Mesenchymal stem cell (in vitro differentiated cells and primary cell): ENCODE data around the gene CHST3.

ENCODE experiments used
- DNase-seq: peaks from one replicate; pipeline ENCODE4 v3.0.0-alpha.2; 2013
- H2AFZ ChIP-seq: one replicate; pipeline ENCODE4 v1.6.1; 2013; ENCODE audit warnings: low read depth, mild to moderate bottlenecking, control low read depth, inconsistent platforms, low read length, moderate library complexity
- H2AK5ac ChIP-seq: 2 replicates; pipeline ENCODE4 v1.6.1; 2013; ENCODE audit warnings: low read length, moderate library complexity, mild to moderate bottlenecking, inconsistent platforms; ENCODE audit not compliant: severe bottlenecking
- H2BK120ac ChIP-seq: one replicate; pipeline ENCODE4 v1.6.1; 2013; ENCODE audit warnings: low read depth, mild to moderate bottlenecking, inconsistent platforms, low read length, moderate library complexity
- H2BK12ac ChIP-seq, 2 experiments: one replicate each; pipeline ENCODE4 v1.6.1; 2013; ENCODE audit warnings: inconsistent platforms in 2 of 2, low read length in 2 of 2, mild to moderate bottlenecking in 2 of 2, moderate library complexity in 2 of 2, control low read depth in 1 of 2
- H2BK15ac ChIP-seq: one replicate; pipeline ENCODE4 v1.6.1; 2013; ENCODE audit warnings: mild to moderate bottlenecking, low read depth, inconsistent platforms; ENCODE audit not compliant: poor library complexity, severe bottlenecking
- H2BK5ac ChIP-seq: 2 replicates; pipeline ENCODE4 v1.6.1; 2013; ENCODE audit warnings: low read depth, mild to moderate bottlenecking, low read length, control low read depth, inconsistent platforms; ENCODE audit not compliant: poor library complexity, severe bottlenecking
- H3K14ac ChIP-seq, 2 experiments: one replicate each; pipeline ENCODE4 v1.6.1; 2013; ENCODE audit warnings: inconsistent platforms in 2 of 2, low read length in 2 of 2, control low read depth in 1 of 2, mild to moderate bottlenecking in 1 of 2, moderate library complexity in 1 of 2
- H3K18ac ChIP-seq, 2 experiments: one replicate each; pipeline ENCODE4 v1.6.1; 2013; ENCODE audit warnings: inconsistent platforms in 2 of 2, low read length in 2 of 2, control low read depth in 1 of 2, low read depth in 1 of 2, mild to moderate bottlenecking in 1 of 2
- H3K23ac ChIP-seq, 2 experiments: one replicate each; pipeline ENCODE4 v1.6.1; 2013; ENCODE audit warnings: inconsistent platforms in 2 of 2, low read length in 2 of 2, mild to moderate bottlenecking in 2 of 2, moderate library complexity in 2 of 2, control low read depth in 1 of 2
- H3K27ac ChIP-seq: 2 replicates; pipeline ENCODE4 v1.5.1; 2013; ENCODE audit warnings: mild to moderate bottlenecking, moderate library complexity, low read length, control low read depth, inconsistent platforms; ENCODE audit not compliant: poor library complexity, severe bottlenecking
- H3K27me3 ChIP-seq, 2 experiments: 2 replicates each; pipeline versions ENCODE4 v1.6.1 to v1.7.0; 2013; ENCODE audit warnings: low read length in 2 of 2, mild to moderate bottlenecking in 2 of 2, moderate library complexity in 2 of 2, control low read depth in 1 of 2, inconsistent platforms in 1 of 2; ENCODE audit not compliant: control insufficient read depth in 1 of 2, insufficient read depth in 1 of 2
- H3K36me3 ChIP-seq, 2 experiments: 2 replicates each; pipeline versions ENCODE4 v1.6.1 to v1.7.0; 2013; ENCODE audit warnings: low read length in 2 of 2, control low read depth in 1 of 2, inconsistent platforms in 1 of 2, low read depth in 1 of 2, mild to moderate bottlenecking in 1 of 2; ENCODE audit not compliant: insufficient read depth in 2 of 2, control insufficient read depth in 1 of 2
- H3K4ac ChIP-seq, 2 experiments: one replicate each; pipeline ENCODE4 v1.6.1; 2013; ENCODE audit warnings: inconsistent platforms in 2 of 2, low read length in 2 of 2, mild to moderate bottlenecking in 2 of 2, moderate library complexity in 2 of 2, control low read depth in 1 of 2, low read depth in 1 of 2
- H3K4me1 ChIP-seq: 2 replicates; pipeline ENCODE4 v1.6.1; 2013; ENCODE audit warnings: low read depth, low read length, control low read depth; ENCODE audit not compliant: control insufficient read depth, insufficient read depth
- H3K4me2 ChIP-seq: 2 replicates; pipeline ENCODE4 v1.6.1; 2013; ENCODE audit warnings: low read length, mild to moderate bottlenecking, inconsistent platforms; ENCODE audit not compliant: poor library complexity, severe bottlenecking
- H3K4me3 ChIP-seq, 2 experiments: 2 replicates each; pipeline versions ENCODE4 v1.5.1 to v1.7.0; 2013; ENCODE audit warnings: low read length in 2 of 2, mild to moderate bottlenecking in 2 of 2, control low read depth in 1 of 2, low read depth in 1 of 2; ENCODE audit not compliant: insufficient read depth in 1 of 2
- H3K79me1 ChIP-seq: replicated peaks from 2 replicates; pipeline ENCODE4 v1.6.1; 2013; ENCODE audit warnings: mild to moderate bottlenecking, control low read depth, low read length, inconsistent platforms; ENCODE audit not compliant: poor library complexity, severe bottlenecking
- H3K9ac ChIP-seq: 2 replicates; pipeline ENCODE4 v1.7.0; 2013; ENCODE audit warnings: mild to moderate bottlenecking, low read length, moderate library complexity
- H3K9me3 ChIP-seq: 2 replicates; pipeline ENCODE4 v1.7.0; 2013; ENCODE audit warnings: mild to moderate bottlenecking, low read length; ENCODE audit not compliant: control insufficient read depth
- H4K8ac ChIP-seq: one replicate; pipeline ENCODE4 v1.6.1; 2013; ENCODE audit warnings: inconsistent platforms, mild to moderate bottlenecking, low read length, moderate library complexity
- H4K91ac ChIP-seq: one replicate; pipeline ENCODE4 v1.6.1; 2013; ENCODE audit warnings: mild to moderate bottlenecking, low read length, inconsistent platforms
- WGBS: methylation state at CpG from one replicate; pipeline ENCODE4 v1.1.7; 2013; ENCODE audit warnings: mixed read lengths; 5-methylcytosine and 5-hydroxymethylcytosine counted together

Gene CHST3

DNA sequence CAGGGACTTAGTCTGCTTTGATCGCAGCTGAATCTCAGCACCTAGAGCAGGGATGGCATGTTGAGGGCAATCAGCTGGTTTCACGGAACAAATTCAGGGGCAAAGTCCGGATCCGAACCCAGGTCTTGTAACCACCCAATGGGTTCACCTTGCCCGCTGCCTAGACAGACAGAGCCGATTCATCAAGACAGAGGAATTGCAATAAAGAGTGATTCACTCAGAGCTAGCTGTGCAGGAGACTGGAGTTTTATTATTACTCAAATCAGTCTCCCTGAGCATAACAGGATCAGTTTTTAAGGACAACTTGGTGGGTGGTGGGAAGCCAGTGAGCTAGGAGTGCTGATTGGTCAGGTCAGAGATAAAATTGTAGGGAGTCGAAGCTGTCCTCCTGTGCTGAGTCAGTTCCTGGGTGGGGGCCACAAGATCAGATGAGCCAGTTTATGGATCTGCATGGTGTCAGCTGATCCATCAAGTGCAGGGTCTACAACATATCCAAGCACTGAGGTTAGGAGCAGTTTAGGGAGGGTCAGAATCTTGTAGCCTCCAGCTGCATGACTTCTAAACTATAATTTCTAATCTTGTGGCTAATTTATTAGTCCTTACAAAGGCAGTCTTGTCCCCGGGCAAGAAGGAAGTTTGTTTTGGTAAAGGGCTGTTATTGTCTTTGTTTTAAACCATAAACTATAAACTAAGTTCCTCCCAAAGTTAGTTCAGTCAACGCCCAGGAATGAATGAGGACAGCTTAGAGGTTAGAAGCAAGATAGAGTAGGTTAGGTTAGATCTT is 43.5 kb upstream of the CHST3 start:
- Histone ChIP-seq H3K27me3 (peaks cover 0 to 3% of the 10 kb centered on the region in 2 experiments), H3K4me3 (peak overlapping the region in 1 of 2 experiments; percentile 67), H3K79me1 (no peaks in the 10 kb centered on the region), H3K4ac (no peak overlapping the region), H3K36me3 (no peaks in the 10 kb centered on the region), H3K4me1 (peaks cover 4% of the 10 kb centered on the region), H3K9me3 (no peaks in the 10 kb centered on the region), H3K14ac (no peak overlapping the region), H4K91ac (no peak overlapping the region), H2BK120ac (no peak overlapping the region), H3K27ac (no peak overlapping the region), H2BK15ac (no peak overlapping the region), H3K18ac (peak overlapping the region in 1 of 2 experiments; percentile 50), H2BK5ac (no peak overlapping the region), H3K4me2 (no peak overlapping the region), H2BK12ac (peak overlapping the region in 1 of 2 experiments; percentile 13), H4K8ac (peak overlapping the region; percentile 63), H2AK5ac (no peak overlapping the region), H2AFZ (no peak overlapping the region), H3K23ac (no peak overlapping the region), H3K9ac (peak overlapping the region; percentile 72)
- WGBS, result 66% methylated on average over 8 of the region's 9 CpGs
- DNase-seq, result peak; percentile 38

DNA sequence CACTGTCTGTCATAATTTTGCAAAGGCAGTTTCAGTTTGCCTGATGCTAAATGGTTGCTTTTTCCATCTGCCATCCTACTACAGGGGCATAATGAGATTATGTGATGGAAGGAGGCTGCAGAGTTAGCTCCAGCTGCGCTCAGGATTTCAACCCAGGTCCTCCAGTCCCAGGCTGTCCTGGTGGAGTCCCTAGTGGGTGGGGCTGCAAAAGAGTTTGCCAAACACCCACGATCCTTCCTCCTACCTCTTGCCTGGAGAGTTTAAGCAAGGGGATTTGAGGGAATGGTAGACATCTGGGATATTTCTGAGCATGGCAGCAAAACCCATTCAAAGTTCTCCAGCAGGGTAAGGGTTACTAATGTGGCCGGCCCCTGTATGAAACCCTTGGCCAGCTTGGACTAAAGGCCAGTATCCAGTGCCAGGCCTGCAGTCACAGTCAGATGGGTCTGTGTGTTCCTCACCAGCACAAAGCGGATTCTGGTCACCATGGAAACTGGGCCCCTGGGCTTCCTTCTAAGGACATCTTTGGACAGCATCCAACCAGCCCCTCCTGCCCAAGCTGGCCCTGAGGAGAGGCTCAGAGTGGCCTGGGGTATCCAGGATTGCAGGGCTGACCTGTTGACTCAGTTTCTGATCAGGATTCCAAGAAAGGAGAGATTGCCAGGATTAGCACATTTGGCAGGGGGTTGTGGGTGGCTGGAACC is 42.7 kb upstream of the CHST3 start:
- H3K9ac ChIP-seq, result peak overlapping the region; percentile 72
- no peak overlapping the region for H2AFZ ChIP-seq
- no peak overlapping the region for H2BK12ac ChIP-seq
- H3K18ac ChIP-seq, result no peak overlapping the region
- peaks cover 0 to 3% of the 10 kb centered on the region in 2 experiments for H3K27me3 ChIP-seq
- H2AK5ac ChIP-seq, result no peak overlapping the region
- peak; percentile 50 for DNase-seq
- no peak overlapping the region for H4K8ac ChIP-seq
- peak overlapping the region in 1 of 2 experiments; percentile 8 for H3K14ac ChIP-seq
- H3K9me3 ChIP-seq, result no peaks in the 10 kb centered on the region
- no peak overlapping the region for H3K4ac ChIP-seq
- peaks cover 4% of the 10 kb centered on the region for H3K4me1 ChIP-seq
- H2BK5ac ChIP-seq, result no peak overlapping the region
- H4K91ac ChIP-seq, result no peak overlapping the region
- H3K27ac ChIP-seq, result no peak overlapping the region
- no peaks in the 10 kb centered on the region for H3K36me3 ChIP-seq
- H3K4me3 ChIP-seq, result peak overlapping the region in 1 of 2 experiments; percentile 67
- no peaks in the 10 kb centered on the region for H3K79me1 ChIP-seq
- no peak overlapping the region for H3K23ac ChIP-seq
- WGBS, result 89% methylated on average over 3 of the region's 4 CpGs
- H3K4me2 ChIP-seq, result no peak overlapping the region
- no peak overlapping the region for H2BK15ac ChIP-seq
- no peak overlapping the region for H2BK120ac ChIP-seq

DNA sequence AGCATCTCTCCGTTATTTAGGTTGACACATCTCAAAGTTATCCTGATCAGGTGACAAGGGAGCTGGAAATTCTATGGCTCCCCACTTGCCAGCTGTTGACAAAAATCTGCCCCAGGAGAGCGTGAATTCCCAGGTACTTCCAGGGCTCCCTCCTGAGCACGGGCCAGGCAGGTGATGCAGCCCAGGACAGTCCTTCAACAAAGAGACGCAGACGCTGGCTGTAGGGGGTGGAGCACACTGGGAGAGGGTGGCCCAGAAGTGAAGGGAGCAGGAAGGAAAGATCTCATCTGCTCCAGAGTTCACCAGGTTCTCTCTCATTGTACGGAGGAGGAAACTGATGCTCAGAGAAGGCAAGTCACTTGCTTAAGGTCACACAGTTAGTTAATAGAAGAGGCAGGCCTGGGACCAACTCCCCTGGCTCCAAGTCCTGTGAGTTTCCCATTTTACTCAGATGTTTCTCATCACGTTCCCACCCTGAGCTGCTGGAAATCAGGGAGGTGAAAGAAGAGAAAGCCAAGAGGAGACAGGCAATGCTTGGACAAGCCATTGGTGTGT is 41.0 kb upstream of the CHST3 start:
- Histone ChIP-seq H3K14ac (no peak overlapping the region), H3K27ac (no peak overlapping the region), H3K9me3 (no peaks in the 10 kb centered on the region), H3K27me3 (peaks cover 0 to 3% of the 10 kb centered on the region in 2 experiments), H4K91ac (no peak overlapping the region), H3K23ac (no peak overlapping the region), H2BK12ac (no peak overlapping the region), H3K4me2 (no peak overlapping the region), H2AFZ (no peak overlapping the region), H3K4me3 (no peak overlapping the region), H3K36me3 (no peaks in the 10 kb centered on the region), H3K9ac (no peak overlapping the region), H2BK15ac (no peak overlapping the region), H2AK5ac (no peak overlapping the region), H3K4ac (no peak overlapping the region), H2BK120ac (no peak overlapping the region), H2BK5ac (no peak overlapping the region), H4K8ac (no peak overlapping the region), H3K79me1 (no peaks in the 10 kb centered on the region), H3K18ac (no peak overlapping the region), H3K4me1 (peaks cover 8% of the 10 kb centered on the region)
- 73% methylated on average over 7 of the region's 7 CpGs for WGBS
- DNase-seq, result no peak

DNA sequence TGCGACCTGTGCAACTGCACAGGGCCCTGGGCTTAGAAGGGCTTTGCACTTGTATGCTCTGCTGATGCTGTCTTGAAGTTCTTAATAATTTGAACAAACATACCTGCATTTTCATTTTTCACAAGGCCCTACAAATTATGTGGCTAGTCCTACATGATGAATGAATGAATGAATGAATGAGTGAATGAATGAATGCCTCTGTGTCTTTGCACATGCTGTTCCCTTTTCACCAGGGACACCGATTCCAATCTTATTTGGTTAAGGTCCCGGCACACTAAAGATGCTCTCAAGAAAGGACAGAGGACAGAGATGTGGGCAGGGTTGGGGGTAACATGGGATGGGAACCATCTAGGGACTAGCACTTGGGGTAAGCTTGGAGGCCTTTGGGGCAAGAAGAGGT is 39.4 kb upstream of the CHST3 start:
- 98% methylated on average over 3 of the region's 3 CpGs for WGBS
- no peak overlapping the region for H2AK5ac ChIP-seq

More for the DNA sequence above, 39.4 kb upstream of the CHST3 start:
- Histone ChIP-seq H2BK12ac (no peak overlapping the region), H3K9ac (no peak overlapping the region), H3K4me3 (no peak overlapping the region), H3K4me2 (no peak overlapping the region), H3K36me3 (no peaks in the 10 kb centered on the region), H3K18ac (no peak overlapping the region), H3K4ac (no peak overlapping the region), H3K4me1 (peaks cover 9% of the 10 kb centered on the region), H2BK5ac (no peak overlapping the region), H3K23ac (no peak overlapping the region), H4K8ac (no peak overlapping the region), H2BK120ac (no peak overlapping the region), H3K27me3 (peaks cover 0 to 3% of the 10 kb centered on the region in 2 experiments), H4K91ac (no peak overlapping the region), H2AFZ (no peak overlapping the region), H2BK15ac (no peak overlapping the region), H3K14ac (no peak overlapping the region), H3K9me3 (no peaks in the 10 kb centered on the region), H3K27ac (no peak overlapping the region), H3K79me1 (no peaks in the 10 kb centered on the region)
- DNase-seq, result no peak
